Loucy (cell line): ENCODE results near the gene ARF1.

Experiments
- CTCF ChIP-seq: fragments of 200-600 bp; sonication (generic); conservative IDR thresholded peaks from 2 replicates; pipeline ENCODE4 v1.5.1; 2014; ENCODE audit warnings: mild to moderate bottlenecking, antibody characterized with exemption, low read length
- EZH2phosphoT487 ChIP-seq: fragments of 200-600 bp; IDR thresholded peaks from 2 replicates; pipeline ENCODE4 v1.6.1; 2018; ENCODE audit warnings: antibody characterized with exemption, mild to moderate bottlenecking, moderate library complexity, borderline replicate concordance

DNA sequence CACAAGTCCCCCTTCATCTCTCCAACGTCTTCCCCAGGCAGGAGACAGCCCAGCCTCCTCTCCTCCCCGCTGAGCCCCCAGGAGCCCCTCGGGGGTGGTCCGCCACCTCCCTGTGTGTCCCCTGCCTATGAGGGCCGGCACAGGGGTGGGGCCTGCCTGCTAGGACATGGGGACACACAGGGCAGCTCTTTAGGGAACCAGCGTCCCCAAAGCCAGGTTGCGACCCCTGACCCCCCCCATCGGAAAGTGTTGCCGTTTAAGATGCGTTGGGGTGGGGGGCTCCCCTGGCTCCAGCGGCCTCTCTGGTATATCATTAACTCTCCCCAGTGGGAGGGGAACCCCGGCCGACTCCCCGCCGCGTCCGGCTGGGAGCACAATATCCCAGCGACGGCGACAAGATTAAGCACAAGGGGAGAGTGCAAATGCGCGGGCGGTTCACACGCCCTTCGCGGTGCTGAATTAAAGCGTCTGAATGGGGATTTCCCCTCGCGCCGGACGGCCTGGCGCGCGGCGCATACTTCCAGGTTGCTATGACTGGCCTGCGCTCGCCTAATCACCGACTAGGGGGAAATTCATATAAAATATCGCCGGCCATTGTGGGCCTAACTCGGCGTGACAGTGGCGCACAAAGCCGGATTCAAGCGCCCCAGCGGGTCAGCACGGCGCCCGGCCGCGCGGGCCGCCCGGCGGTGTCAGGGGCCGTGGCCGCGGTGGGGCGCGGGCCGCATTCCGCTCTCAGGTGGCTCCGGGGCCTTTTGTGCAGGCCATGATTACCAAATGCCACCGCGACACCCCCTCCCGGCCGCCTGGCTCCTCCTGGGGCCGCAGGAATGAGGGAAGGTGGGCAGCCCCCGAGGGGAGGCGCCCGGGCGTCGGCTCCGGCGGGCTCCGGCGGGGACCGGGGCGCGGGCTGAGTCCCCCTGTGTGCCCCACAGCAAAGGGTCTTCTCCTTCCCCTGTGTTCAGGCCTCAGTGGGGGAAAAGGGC lies 44.8 kb upstream of the ARF1 start:
- no peak for TF ChIP-seq EZH2phosphoT487
- no peak for TF ChIP-seq CTCF
